NCI-H1048 (cell line): ENCODE measurements around the gene FOXS1.

Source experiments
- DNase-seq: peaks from one replicate; lab custom pipeline; 2025; lab: John Stamatoyannopoulos, UW

The FOXS1 gene

DNA sequence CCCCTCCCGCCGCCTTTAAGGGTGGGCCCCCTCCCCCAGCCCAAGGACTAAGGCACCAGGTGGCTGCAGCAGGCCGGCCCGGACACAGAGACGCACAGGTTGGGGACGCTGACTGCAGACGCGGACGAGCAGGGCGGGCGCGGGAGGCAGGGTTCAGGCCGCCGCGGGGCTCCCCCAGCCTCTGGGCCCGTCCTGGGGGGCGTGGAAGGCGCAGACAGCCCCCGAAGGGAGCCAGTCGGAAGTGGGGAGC, 15.7 kb upstream of the FOXS1 start:
- DNase-seq, result no peak

DNA sequence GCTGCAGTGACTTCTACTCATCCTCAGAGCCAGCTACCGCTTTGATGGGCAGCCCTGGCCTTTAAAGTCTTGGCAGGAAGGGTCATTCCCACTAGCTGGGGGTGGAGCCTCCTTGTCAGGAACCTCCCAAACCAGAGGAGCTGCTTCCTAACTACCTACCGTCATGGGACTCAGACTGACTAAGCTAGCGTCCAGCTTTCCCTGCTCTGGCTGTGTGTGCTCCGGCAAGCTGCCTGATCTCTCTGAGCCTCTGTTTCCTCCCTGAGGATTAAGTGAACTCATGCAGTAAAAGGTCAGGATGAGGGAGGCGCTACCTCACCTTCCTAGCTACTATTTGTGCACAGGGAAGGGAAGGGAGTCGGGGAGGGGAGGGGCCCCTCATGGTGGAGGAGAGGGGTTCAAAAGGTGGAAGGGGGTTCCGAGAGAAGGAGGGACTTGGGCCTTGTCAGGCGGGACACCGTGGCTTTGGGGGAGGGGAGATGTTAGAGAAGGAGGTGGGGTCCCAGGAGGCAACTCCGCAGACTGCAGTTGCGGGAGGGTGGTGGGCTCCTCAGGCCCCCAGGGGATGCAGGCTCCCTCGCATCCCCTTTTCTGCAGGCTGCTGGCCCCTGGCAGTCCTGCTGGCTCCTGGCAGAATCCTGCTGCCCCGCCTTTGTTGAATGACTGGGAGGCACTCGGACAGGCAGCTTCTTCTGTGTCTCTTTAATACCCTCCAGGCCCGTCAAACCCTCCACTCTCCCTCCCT, 15.2 kb upstream of the FOXS1 start:
- no peak for DNase-seq

DNA sequence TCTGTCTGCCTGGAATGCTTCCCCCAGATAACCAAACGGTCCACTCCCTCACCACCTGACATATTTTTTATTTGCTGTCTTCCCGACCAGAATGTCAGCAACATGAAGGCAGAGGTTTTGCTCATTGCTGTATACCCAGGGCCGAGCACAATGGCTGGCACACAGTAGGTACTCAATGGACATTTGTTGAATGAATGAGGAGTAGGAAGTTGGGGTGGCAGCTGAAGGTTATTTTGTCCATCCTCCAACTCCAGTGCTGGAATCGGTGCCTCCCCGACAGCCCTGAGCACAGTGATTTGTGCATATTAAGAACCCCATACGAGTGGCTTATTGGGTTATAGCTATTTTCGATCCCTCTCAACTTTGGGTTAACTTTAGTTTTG, 14.6 kb upstream of the FOXS1 start:
- no peak for DNase-seq

DNA sequence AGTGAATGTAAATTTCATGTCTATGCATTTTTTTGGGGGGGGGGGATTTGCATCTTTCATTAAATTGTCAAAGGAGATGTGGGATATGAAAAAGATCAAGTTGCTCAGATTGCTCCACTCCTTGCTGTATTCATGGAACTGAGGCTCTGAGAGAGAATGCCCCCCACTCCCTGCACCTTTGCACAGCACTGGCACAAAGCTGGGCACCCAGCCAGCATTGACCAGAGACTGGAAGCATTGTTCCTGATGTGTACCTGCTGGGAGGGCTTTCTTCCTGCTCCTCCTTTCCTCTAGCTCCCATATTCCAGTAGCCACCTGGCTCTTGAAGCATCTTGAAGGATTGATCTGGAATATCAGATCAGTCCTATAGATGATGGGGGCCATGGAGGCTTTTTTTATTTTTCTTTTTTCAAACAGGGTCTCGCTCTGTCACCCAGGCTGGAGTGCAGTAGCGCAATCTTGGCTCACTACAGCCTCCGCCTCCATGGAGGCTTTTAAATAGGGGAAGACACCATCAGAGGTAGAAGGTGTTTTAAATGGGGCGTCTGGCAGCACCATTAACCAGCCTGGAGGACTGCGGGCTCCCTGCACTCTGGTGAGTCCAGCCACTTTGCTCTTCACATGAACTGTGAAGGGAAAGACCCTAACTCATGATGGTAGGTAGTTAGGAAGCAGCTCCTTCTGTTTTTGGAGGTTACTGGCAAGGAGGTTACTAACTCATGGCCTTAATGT, 14.0 kb upstream of the FOXS1 start:
- DNase-seq, result no peak

DNA sequence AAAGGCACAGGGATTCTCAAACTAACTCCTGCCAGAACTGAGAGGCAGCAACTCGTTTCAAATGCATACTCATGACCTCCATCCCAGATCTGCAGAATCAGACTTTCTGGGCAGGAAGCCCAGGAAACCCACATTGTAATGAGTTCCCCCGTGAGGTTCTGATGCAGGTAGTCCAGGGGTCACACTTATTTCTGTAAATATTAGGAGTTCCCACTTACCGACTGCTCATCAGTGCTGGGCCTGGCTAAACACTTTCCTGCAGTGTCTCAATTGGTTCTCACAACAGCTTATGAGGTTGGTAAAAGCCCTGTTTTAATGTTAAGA, 13.3 kb upstream of the FOXS1 start:
- no peak for DNase-seq

DNA sequence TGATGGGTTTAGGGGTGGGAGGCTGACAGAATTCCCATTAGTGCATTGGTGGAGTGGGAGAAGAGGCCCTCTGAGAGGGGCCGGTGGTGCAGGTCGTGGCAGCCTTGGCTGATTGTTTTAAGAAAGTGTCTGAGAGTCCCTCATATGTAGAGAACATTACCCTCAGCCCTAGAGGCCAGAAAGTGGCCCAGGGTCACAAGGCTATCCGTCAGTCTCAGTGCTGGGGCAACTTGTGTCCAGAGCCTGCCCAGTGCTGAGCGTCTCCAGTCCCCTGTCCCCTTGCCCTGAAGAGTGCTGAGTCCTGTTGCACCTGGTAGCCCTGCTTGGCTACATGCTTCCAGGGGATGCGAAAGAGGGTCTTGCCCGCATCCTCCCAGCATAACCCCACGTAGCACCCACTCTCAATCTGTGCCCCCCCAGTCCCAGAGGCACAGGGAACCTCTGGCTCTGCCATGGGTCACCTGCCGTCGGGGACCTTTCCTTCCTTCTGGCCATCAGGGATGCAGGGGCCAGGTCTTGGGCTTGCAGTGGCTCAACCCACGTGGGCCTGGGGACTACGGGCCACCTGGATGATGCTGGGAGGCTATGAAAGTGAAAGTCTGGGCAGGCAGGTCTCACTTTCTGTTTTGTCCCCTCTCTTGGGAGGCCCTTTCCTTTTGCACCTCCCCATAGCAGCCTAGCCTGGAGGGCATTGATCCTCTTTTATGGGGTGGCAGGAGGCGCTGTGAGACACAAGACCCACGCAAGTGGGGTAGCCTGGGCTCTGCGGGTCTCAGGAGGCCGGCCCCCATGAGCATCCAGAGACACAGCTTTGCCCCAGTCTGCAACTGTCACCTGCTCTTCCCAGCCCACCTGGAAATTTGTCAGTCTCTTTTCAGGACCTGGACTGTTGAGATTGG, 12.7 kb upstream of the FOXS1 start:
- no peak for DNase-seq

DNA sequence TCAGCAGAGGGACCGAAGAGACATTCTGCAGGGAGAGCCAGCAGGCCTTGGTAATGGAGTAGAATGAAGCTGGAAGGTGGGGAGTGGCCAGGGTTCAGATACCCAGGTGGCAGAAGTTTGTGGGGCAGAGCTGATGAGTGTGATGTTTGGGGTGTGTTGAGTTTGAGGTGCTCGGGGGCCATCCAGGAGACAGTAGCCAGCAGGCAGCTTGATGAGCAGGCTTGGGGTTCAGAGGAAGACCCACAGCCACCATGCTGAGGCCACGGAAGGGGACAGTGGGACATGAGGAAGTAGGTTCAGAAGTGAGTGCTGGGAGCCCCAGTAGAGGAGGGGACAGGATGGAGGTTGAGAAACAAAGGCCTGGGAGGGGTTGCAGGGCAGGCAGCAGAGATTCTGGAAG, 11.1 kb upstream of the FOXS1 start:
- no peak for DNase-seq

DNA sequence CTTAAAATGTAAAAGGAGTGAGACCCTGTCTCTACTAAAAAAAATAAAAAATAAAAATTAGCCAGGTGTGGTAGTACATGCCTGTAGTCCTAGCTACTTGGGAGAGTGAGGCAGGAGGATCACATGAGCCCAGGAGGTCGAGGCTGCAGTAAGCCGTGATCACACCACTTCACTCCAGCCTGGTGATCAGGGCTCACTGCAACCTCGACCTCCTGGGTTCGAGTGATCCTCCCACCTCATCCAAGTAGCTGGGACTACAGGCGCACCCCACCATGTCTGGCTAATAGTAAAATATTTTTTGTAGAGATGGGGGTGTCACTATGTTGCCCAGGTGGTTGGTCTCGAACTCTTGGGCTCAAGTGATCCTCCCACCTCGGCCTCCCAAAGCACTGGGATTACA, 8.1 kb upstream of the FOXS1 start:
- no peak for DNase-seq

DNA sequence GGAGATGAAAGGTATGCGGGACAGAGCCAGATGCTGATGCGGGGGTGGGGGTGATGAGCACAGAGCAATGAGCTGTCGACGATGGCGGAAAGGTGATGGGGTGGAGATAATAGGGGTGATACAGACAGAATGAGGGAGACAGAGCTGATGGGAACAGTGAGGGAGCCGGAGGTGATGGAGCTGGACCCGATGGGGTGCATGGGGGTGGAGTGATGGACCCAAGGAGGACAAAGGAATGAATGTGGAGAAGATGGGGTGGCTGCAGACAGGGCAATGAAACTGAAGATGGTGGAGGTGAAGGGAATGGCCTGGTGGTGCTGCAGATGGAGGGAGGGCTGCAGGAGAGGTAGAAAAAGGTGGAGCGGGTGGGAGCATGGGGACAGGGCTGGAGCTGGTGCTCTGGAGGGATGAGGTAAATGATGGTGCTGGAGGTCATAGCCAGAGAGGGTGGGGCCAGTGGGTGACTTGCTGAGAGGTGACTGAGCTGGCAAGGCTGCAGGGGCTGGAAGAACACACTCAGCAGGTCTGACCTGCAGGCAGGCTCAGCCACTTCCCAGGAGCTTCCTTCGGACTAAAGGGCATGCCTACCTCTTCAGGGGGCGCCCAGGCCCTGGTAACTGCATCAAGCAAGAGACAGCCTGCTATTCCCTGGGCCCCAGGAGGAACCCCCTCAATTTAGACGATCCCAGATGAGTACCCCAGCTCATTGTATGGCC, 6.0 kb upstream of the FOXS1 start:
- no peak for DNase-seq

DNA sequence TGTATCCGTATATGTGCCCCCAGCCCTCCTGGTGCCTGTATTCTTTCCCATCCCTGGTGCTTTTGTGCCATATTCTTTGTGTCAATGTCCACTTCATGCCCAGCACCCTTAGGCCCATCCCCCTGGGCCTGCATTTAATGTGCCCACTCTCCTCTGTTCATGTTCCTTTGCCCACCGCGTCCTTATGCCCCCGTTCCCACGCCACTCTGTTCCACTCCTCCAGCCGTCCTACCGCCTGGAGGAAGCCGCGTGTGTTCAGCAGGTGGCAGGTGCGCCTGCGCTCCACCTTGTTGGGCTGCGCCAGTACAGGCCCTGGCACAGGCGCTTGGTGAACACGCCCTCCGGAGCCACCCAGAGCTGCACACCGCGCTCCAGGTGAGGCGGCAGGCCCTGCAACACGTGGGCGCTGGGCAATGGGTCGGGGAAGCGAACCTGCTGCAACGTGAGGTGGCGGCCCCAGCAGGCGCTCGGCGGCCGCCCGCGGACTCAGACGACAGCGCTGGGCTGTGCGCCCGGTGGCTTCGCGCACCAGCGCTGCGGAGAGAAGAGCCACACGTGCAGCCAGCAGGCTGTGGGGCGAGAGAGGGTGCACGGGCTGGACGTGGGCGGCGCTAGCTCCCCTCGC, 4.0 kb upstream of the FOXS1 start:
- DNase-seq, result no peak

DNA sequence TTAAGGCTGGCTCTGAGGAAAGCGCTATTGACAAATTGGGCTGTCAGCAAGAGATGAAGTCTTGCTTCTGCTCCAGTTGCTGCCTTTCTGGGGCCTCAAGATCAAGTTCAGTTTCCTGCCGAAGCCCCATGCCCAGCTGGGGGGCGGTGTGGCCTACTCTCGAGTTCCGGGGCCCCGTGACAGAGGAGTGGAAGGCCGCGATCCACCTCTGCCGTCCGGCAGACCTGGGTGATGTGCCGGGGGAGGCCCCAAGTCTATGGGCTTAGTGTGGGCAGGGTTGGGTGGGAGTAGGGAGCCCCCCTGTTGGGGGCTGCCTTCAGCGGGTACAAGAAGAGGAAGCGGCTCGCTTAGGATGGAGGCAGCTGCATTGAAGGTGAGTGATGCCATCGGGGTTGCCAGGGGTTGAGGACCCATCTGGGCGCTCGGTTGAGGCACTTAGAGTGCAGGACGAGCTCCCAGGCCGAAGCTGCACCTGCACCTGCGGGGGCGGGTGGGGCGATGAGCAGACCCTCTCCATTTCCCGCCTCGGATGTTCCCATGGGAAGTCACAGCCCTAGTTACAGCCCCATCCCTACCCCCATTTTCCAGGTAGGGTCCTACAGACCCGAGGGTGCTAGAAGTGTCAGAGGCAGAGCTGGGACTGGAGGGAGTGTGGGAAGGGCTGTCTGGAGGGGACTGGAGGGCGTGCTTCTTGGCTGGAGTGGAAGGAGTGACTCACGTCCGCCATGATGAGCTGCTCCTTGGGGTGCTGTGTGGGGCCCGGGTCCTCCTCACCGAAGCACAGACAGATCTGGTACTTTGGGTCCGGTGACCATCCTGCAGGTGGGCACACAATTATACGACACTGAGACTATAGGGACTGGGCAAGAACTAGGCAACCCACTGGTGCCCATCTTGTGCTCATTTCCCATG, 2.9 kb upstream of the FOXS1 start:
- DNase-seq, result no peak

DNA sequence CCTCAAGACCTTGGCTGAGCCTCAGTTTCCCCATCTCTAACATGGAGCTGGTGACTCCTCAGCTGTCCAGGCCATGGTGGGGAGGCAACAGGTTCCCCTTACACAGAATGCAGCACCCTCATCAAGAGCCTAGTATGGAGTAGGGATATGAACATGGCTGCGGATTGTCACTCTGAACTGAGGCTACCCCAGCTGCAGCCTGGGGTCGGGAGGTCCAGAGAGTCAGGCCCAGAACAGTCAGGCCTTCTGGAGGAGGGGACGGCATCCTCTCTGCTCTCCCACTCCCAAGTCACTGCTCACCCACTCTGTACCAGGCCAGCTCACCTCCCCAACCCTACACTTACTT, 1.4 kb upstream of the FOXS1 start:
- no peak for DNase-seq

DNA sequence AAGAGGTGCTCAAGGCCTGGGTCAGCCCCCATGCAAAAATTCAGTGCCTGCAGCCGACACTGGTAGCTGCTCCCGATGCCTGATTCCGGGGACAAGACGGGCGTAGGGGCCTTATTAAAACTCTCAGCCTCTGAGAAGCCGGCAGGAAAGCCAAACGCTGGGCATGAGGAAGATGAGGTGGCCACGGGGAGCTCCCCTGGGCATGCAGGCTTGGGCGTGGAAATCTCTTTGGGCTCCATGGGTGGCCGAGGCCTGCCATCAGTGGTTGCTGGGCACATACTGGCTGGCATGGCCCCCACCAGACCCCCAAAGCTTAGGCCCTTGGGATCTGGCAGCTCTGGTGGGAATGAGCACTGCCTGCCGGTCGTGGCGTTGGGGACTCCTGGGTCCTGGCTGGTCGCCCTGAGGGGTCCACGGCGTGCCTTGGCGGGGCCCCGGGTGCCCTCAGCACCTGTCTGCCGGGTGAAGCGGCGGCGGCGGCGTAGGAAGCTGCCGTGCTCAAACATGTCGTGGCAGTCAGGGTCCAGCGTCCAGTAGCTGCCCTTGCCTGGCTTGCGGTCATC, 586 bp downstream of the FOXS1 start:
- DNase-seq, result no peak

DNA sequence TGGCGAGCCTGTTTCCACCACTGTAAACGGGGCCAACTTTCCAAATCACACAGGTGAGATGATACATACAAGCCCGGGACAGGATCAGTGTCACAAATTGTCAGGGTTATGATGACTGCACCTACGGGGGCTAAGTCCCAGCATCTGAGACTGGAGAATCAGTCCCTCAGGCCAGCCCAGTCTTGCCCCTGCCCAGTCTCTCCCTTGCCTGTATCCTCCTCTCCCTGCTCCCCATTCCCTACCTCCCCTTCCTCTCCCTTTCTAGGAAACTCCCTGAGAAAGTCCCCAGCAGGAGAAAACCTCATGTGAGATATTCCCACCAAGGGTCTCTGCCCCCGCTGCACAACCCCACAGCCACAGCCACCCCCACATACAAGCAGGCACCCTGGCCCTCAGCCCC, 1.5 kb downstream of the FOXS1 start:
- DNase-seq, result no peak

DNA sequence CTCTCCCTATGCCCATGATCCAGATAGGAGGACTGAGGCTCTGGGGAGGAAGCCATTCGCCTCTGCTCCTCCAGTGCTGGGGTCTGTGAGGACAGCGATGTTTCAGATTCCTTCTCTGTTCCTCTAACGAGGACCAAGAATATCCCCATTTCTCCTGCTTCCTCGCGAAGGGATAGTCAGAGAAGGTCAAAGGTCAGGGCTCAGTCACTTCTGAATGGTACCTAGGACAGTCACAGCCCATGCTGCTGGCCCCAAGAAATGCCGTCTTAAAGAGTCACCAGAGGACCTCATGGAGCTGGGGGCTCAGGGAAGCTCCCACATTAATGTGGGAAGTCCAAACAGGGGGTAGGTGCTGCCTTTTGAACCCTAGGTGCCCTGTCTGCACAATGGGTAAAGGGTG, 2.1 kb downstream of the FOXS1 start:
- no peak for DNase-seq

DNA sequence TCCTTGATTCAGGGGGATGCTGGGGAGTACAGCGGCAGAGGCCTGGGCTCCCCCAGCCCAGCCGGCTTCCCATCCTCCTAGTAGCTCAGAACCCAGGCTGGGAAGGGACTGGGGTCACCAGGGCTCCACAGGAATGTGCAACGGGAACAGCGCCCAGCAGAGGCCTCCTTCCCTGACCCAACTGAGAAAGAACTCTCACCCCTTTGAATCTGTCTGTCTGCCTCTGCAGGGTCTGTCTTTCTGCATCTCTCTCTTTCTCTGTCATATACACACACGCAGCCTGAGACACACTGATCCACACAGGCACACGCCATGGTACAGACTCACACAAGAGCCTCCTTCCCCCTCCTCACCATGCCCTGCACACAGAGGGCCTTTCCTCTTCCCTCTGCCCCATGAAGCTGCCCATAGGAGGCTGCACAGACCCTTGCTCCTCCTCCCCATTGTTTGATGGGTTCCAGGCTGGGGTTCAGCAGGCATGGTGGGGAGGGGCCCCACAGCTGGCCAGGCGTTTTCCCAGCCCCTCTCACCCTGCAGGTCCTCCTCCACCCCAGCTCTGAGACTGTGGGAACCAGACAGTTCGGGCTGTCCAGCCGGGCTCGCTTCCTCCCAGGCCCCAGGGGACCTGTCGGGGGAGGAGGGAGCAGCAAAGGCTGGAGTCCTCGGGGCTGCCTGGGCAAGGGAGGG, 2.8 kb downstream of the FOXS1 start:
- no peak for DNase-seq

DNA sequence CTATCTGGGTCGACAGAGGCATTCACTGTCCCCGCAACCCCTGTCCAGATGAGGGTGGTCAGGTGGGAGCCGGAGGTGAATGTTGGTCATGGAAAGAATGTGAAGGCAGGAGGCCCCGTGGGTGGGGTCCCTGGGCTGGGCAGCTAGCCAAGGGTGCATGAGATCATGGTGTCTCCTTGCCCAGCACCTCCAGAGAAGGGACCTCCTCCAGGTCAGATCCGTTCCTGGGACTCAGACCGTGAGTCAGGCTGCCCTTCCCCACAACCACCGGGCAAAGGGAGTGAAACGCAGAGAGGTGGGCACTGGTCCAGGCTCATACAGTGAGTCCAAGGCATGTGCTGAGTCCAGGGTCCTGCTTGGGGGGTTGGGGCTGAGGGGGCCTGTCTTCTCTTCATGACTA, 3.5 kb downstream of the FOXS1 start:
- no peak for DNase-seq

DNA sequence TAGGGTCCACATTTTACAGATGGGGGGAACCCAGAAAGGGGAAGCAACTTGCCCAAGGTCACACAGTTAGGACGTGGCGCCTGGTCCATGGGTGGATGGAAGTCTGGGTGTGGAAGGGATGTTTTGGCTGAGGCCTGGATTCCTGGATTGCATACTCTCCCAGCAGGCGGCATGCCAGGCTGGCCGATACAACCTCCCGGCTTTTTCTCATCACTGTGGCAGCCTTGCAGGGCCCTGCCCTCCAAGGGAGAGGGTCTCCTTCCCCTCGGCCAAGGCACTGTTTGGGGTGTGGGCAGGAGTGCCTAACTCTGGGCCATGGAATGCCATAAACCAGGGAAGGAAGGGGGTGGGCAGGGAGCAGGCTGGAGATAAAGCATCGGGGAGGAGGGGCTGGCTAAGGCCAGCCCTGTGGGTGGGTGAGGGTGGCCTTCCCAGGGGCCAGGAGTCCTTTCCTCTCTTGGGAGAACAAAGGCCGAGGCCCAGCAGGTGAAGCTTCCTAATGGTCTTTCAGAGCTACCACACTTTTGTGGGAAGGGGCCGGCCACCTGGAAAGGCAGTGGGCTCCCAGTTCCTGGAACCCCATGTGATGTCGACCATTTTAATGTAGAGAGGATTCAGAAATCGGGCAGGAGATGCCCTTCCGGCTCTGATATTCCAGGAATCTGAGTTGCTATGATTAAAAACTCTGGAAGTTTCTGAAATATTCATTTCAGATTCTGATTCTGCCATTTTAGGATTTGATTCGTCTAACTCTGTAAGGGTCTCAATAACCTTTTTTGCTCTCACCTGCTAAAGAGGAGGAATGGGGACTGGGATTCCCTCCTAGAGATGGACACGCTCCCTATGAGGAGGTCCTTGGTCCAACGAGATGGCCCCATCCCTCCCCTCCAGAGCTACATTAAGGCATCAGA, 4.2 kb downstream of the FOXS1 start:
- DNase-seq, result no peak

DNA sequence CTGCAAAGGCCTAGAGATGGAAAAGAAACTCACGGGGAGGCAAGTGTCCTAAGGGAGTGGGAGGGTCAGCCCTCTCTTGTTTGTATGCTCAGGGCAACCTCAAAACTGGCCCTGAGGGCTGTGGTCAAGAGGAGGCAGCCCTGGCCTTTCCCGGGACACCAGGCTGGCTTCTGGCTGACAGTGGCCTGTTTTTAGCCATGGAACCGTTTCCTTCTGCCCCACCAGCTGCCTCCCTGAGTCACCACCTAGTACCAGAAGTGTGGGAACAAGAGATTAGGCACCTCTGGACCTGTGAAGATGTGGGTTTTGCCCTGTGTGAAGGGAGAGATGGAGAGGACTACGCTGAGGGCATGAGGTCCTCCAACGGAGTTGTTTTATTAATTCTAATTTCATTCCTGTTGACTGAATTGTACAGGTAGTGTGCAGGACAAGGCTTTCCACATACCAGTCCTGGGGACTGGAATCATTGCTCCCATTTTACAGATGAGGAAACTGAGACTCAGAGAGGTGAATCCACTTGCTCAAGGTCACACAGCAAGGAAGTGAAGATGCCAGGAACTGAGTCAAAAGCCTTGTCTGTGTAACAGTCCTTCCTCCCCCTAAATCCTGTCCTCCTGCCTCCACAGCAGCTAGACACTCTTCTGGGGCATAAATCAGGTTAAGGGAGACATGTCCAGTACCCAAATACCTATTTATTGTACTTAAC, 5.5 kb downstream of the FOXS1 start:
- DNase-seq, result no peak
